NCI-H1694 (cell line): ENCODE data around the gene ADGRL3.
"Not testable (repeated sequence)": the region's sequence is repeated elsewhere in the genome, so short reads cannot be mapped to it uniquely, and the experiment has no call there.

Source experiments
- DNase-seq: peaks from one replicate; lab custom pipeline; 2025; lab: John Stamatoyannopoulos, UW

The ADGRL3 gene

DNA sequence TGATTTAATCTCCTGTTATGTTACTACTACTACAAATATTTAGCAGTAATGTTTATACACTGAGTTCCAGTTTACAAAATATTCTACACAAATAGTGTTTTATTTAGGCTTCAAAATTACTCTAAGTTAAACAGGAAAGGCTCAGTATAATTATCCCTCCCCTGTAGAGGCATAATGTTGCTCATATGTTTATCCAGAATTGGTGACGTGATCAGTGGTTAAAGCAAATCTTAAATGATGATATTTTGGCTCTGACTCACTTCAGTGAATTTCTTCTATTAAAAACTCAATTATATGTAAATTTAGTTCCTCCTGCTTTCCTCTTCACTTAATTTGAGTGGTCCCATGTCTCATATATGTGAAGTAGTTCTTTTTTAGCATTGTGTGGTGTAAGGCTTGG is 438.5 kb downstream of the ADGRL3 start:
- DNase-seq, result no peak

DNA sequence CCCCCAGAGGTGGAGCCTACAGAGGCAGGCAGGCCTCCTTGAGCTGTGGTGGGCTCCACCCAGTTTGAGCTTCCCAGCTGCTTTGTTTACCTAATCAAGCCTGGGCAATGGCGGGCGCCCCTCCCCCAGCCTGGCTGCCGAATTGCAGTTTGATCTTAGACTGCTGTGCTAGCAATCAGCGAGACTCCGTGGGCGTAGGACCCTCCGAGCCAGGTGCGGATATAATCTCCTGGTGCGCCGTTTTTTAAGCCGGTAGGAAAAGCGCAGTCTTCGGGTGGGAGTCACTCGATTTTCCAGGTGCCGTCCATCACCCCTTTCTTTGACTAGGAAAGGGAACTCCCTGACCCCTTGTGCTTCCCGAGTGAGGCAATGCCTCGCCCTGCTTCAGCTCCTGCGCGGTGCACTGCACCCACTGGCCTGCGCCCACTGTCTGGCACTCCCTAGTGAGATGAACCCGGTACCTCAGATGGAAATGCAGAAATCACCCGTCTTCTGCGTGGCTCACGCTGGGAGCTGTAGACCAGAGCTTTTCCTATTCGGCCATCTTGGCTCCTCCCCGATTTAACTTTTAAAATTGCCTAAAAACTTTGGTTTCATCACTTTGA is 446.7 kb downstream of the ADGRL3 start:
- not testable (repeated sequence) for DNase-seq

DNA sequence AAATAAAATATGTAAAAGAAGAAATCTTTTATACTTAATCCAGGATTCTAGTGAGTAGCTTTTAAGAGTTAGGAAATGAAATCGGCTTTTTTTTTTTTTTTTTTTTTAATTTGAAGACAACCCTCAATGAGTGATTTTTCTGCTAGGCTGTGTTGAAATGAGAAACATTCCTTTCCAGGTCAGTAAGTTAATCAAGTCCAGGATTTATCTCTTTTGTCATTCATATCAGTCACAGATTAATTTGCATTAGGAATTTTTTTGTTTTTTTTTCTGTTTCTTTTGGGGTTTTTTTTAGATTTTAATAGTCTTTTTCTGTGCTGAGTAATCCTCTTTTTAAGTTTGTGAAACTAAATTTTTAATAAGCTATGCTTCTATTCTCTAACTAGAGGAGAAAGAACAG is 448.1 kb downstream of the ADGRL3 start:
- no peak for DNase-seq

DNA sequence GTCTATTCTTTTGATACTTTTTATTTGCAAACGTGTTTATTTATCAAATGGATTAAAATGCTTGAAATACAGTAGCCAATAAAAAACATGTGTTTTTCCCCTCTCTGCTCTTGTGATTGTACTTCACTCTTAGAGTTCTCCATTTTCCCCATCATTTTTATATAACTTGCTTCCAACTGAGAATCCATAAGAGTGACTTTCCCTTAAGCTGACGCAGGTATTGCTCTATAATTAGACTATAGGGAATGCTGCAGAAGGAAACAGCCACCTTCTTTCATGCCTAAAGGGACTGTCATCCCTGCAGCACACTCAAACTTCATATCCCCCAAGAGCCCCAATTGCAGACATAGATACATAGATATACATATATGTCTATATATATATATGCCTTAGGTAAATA is 456.9 kb downstream of the ADGRL3 start:
- DNase-seq, result no peak

DNA sequence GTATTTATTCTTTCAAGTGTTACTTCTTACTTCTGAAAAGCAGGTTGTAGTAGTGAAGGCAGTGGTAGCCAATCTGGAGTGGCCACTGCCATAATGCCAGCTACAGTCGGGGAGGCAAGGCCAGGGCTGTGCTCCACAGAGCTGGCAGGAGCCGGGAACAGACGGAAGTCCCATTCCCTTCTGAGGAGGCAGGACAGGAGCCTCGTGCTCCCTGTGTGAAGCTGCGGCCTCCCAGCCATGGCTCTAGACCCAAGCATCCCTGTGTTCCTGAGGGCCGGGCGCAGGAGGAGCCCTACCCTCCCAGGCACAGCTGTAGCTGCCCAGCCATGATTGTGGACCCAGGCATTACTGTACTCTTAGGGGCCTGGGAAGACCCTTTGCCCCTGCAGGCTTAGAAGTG is 461.8 kb downstream of the ADGRL3 start:
- DNase-seq, result no peak

DNA sequence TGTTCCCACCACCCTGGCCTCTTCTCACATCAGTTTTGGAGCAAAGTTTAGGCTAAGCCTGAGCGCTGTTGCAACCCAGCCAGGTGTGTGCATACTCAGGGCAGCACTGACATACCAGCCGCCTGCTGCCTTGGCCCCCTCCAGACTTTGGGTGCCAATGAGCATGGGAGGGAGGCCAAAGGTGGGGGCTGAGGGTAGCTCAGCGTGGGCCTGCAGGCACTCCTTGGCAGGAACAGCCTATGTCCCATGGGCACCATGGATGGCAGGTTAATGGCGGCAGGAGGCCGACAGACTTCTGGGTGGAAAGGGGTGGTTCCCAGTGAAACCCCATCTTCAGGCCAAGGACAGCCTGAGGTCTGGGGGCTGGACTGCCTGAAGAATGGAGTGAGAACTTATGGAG is 462.2 kb downstream of the ADGRL3 start:
- no peak for DNase-seq

DNA sequence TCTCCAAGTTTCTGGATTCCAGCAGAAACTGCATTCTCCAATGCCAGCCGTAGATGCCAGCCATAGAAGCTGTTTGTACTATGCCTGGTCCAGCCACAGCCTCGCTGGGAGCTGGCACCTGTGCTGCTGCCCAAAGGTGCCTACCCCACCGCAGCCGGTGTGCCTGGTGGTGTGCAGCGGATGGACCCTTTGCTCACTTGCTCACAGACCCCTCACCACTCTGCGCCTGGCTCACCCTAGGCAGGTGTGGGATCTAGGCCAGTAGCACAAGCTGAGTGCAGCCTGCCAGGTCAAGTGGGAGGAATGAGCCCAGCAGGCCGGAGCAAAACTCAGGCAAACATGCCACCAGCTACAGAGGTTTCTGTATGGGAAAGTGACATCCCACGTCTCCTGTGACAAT is 463.2 kb downstream of the ADGRL3 start:
- DNase-seq, result no peak

DNA sequence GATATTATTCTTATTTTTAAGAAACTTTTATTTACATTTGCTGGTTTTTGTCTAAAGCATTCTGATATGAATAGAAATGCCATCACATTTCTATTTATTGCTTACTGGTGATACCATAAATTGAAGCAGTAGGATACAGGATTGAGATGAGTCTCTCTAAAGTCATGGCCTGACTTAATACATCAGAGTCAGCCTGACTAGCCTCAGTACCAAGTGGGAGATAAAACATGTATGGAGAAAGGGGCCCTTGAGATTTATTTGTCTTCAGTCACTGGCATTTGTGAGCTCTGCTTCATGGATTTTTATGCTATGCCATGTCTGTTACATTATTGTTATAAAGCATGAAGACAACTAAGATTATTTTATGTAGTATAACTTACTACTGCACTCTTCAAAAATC is 465.5 kb downstream of the ADGRL3 start:
- DNase-seq, result no peak

DNA sequence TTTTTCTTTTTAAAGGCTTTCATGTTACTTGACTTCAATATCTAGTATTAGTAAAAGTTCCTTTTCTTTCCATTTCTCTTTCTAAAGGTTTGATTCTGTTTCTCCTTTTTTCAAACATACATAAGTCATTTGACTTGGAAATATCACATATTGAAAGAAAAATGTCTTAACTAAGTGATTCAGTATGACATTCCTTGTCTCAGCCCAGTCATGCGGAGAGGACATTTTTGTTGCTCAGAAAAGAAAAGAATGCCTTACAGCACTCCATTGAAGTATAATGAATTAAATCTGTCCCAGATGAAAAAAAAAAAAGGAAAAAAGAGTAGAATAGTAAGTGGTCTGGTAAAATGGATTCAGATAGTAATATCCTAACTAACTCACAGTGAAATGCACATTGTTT is 466.1 kb downstream of the ADGRL3 start:
- DNase-seq, result no peak

DNA sequence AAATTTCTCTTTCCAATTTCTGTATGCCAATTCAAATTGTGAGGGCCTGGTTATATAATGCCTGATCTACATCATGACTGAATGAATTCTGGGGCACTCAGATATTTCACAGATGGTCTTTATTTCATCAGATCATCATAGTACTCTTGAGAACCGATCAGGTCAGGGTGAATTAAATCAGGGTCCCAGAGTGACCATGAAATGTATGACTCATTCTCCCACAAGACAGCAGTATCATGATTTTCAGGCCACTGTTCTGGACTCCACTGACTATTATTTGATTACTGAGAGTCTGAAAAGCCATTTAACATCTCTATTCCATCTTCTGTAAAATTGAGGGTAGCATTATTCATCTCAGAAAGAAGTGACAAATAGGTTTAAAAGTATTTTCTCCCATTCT is 471.5 kb downstream of the ADGRL3 start:
- no peak for DNase-seq

DNA sequence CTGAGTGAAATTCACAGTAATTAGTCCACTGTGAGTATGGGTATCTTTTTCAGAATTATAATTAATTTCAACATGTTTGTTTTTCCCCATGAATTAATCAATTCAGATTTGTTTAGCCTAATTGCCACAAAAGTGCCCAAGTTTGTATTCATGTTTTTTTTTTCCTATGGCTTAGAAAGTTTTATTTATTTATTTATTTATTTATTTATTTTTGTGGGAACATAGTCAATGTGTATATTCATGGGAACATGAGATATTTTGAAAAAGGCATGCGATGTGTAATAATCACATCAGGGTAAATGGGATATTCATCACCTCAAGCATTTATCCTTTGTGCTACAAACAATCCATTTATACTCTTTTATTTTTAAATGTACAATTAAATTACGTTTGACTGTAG is 475.3 kb downstream of the ADGRL3 start:
- no peak for DNase-seq

DNA sequence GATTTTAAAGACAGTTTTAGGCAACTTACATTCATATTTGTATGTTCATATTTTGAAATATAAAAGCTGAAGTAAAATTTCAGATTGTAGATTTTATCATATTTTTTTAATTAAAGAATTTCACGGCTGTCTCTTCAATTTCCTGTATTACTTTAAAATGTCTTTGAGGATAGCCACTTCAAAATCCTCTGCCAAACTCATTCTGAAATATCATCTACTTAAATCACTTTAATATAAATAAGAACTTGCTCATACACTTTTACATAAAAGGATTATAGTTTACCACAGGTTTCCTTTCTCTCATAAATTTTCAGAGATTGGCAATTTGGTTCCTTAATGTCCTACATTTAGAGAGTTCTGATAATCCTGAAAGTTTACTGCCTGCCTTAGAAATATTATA is 478.2 kb downstream of the ADGRL3 start:
- DNase-seq, result no peak

DNA sequence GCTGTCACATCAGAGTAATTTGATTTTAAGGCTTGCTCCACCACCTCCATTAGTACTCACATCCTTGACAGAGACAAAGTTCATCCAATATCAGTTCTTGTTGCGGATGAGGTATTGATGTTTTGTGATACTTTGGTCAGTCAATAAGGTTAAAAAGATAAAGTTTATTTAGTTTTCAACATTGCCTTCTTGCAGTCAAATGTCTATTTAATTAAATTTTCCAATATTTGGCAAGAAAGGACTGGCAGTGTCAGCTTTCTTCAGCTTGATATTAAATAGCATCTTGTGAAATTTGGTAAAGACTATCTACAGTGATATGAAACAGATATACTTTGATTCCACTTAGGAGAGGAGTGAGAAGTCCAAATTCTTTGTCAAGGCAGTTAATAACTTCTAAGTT is 493.4 kb downstream of the ADGRL3 start:
- DNase-seq, result no peak

DNA sequence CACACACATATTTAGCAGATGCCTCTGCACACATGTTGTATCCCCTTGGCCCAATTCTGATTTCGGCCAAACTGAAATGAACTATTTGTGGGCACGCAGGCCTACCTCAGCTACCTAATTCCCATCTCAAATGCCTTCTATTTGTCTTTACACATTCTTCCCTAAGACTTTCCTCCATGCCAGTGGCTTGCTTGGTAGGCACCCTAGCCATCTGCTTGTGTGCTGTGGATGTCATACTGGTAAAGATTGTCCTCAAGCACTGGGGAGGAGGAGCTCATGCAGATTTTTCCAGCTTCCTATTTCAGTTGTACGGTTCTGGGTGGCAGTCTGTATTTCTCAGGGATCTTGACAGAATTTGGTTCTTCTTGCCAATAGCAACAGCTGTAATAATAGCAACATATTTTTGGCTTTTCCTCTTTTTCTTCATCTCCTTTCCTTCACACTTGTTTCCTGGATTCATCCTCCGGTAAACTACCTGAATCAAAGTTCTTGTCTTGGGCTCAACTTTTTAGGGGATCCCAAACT is 514.3 kb downstream of the ADGRL3 start:
- DNase-seq, result no peak

DNA sequence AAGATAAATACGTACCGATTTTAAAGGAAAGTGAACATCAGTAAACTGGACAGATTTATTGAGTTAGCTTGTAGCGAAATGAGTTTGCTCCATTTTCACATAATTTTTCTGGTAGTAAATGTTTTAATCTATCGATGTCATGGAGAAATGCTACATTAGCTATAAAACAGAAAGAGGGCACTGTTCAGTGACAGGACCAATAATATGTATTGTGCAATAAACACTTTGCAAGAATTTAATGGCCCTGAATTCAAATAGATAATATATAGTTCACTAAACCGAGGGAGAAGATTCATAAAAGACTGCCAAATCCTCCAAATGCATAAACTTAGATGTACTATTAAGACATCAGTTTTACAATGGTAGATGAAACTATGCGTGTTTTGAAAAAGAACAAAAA is 516.3 kb downstream of the ADGRL3 start:
- no peak for DNase-seq

DNA sequence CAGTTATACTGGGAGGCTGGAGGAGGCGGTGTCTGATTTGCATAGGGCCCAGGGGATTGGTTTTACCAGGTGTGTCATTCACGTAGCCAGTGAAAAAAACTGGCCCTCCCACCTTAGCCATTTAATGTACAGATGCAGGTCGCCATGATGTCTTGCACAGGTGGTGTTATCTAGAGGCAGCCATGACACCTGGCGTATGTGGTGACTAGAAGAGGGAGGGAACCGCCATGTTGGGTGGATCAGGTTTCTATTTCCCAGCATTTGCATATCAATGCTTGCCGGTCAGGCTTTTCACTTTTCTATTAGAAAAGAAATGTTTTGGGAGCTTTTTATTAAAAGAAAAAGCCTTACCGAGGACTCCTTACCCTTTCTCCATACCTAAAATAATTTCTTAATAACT is 523.4 kb downstream of the ADGRL3 start:
- DNase-seq, result no peak

DNA sequence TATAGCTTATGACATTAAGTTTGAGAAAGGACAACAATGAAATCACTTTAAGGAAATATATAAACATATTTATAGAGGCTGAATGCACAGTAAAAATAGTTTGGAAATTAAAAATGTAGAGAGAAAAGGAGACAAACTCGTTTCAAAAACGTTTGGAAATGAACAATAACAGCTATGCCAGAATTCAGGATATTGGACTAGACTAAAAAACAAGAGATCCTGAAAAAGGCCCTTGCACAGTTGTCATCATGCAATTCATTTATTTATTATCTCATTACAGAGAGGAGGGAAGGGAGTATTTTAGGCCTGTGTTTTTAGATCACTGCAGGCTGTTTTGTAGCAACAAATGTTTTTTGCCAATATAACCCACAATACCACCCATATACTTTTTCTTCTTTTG is 527.2 kb downstream of the ADGRL3 start:
- no peak for DNase-seq

DNA sequence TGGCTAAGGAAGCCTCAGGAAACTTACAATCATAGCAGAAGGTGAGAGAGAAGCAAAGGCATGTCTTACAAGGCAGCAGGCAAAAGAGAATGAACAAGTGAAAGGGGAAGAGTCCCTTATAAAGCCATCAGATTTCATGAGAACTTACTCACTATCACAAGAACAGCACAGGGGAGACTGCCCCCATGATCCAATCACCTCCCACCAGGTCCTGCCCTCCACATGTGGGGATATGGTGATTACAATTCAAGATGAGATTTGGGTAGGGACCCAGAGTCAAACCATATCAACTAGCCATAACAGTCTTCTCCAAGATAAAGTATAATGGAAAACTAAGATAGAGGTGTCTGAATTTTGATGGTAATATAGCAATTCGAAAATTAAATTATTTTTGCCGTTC is 534.3 kb downstream of the ADGRL3 start:
- DNase-seq, result no peak

DNA sequence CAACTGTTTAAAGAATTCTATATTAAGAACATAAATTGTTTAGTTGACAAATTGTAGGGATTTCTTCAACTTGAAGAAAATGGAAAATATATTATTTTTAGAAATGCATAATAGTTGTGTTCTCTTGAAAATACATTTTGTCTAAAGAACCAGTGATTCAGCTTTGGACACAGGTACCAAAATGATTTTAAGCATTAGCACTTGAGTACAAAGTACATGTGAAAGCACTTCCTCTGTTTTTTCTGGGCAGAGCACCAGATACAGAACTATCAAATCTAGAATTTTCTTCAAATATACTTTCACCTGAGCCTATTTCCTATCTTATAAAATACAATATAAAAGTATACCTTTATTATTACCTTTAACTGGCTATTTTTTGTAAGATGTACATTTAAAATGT is 539.8 kb downstream of the ADGRL3 start:
- no peak for DNase-seq

DNA sequence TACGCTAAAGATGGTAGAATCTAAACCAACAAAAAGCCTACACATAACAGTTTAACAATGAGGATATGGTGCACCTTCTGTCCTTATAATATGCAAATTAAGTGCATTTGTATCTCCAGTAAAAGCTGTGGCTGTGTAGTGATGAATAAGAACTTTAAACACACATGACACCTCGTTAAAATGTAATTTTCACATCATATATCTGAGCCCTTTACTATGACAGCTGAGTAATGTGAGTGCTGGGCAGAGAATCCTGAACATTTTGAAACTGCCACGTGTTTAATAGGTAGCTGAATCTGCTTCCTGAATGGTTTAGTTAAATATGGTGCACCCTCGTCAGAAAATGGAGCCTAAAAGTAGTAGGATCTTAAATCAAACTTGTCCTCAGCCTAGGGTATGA is 540.8 kb downstream of the ADGRL3 start:
- DNase-seq, result no peak

DNA sequence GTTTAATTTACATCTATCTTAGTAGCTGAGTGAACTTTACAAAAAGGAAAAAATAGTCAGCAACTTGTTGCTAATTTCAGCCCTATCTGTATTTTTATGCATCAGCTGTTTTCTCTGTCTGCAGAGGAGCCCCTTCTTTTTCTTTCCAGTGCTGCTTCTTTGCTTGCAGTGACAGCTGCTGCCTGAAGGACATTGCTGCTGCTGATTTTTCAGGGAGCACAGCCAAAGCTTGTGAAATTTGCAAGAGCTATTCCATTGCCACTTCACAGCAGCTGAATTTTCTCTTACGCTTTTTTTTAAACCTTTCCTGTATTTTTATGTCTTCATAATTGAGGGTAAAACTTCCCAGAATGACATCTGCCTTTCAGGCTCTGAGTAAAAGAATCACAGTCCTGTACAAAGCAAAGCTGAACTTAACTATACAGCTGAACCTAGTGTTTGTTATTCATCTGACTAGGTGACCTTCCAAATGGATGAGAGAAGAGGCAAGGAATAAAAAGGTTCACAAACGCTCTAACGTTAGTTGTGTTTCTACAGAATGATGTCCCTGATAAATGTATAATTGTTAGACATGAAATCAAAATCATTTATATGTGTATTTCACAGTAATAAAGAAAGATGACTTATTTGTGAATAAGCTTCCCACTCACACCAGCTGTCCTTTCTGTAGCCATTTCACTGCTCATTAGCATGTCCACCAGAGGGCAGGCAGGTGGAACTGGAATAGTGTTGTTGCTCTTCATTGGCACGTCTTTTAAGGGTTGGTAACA is 541.4 kb downstream of the ADGRL3 start:
- peak; percentile 24 for DNase-seq

DNA sequence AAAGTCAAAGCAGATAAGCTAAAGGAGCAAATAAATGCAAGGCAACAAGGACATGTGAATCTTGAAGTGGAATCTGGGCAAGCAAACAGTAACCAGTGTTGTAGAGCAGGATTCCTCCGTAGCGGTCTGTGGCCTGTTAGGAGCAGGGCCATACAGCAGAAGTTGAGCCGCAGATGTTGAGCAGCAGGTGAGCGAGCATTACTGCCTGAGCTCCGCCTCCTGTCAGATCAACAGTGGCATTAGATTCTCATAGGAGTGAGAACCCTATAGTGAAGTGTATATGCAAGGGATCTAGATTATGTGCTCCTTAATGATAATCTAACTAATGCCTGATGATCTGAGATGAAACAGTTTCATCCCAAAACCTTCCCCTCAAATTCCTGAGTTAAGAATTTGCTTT is 550.7 kb downstream of the ADGRL3 start:
- DNase-seq, result no peak

DNA sequence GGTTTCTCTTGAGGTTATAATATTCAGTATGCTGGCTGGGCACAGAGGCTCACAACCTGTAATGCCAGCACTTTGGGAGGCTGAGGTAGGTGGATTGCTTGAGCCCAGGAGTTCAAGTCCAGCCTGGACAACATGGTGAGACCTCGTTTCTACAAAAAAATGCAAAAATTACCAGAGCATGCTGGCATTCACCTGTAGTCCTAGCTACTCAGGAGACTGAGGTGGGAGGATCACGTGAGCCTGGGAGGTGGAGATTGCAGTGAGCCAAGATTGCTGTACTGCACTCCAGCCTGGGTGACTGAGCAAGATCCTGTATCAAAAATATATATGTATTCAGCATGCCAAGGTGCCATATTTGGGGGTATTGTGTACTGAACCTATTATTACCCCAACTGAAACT is 552.5 kb downstream of the ADGRL3 start:
- no peak for DNase-seq

DNA sequence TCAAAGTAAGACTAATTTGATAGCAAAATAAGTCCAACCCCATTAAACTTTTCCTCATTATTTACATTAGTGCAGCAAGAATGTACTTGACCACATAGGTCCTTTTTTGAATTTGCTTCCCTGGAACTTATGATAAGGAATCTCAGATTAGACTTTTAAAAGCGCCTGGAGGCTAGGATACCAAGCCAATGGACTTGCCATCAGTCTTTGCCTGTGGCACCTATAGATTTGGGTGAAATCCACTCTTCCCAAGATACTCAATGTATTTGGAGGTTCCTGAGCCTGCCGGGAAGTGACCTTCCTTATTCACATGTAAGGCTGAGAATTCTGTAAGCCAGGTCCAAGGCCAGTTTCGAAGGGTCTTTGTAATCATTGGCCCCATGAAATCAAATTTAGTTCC is 553.6 kb downstream of the ADGRL3 start:
- DNase-seq, result no peak
